Breast epithelium (tissue), 4 donors: ENCODE data around the gene AQP4. TPM values are rescaled to one million over a fixed set of nuclear protein-coding genes. Genes with fewer than 3 reads are reported as not detected.

Source experiments
- DNase-seq, 2 donors: peaks; one replicate each; pipeline ENCODE4 v3.0.0-alpha.2; 2019; ENCODE audit warnings: low spot score in 2 of 2
- H3K27ac ChIP-seq, 2 donors: fragments of 200-600 bp; sonication (generic) in 1 of 2; one replicate each; pipeline ENCODE4 v1.5.1; 2016 to 2019; ENCODE audit warnings: mild to moderate bottlenecking in 1 of 2
- H3K27me3 ChIP-seq, 2 donors: fragments of 200-600 bp; sonication (generic) in 1 of 2; one replicate each; pipeline versions ENCODE4 v1.5.1 to v1.6.0; 2017 to 2019; ENCODE audit warnings: control low read depth in 1 of 2, mild to moderate bottlenecking in 1 of 2
- H3K36me3 ChIP-seq: fragments of 200-600 bp; one replicate; pipeline ENCODE4 v1.5.1; 2019
- H3K4me1 ChIP-seq, 2 donors: fragments of 200-600 bp; sonication (generic); one replicate each; pipeline ENCODE4 v1.5.1; 2016 to 2019; ENCODE audit warnings: control low read depth in 1 of 2
- H3K4me3 ChIP-seq, 3 donors: fragments of 200-600 bp; sonication (generic); 1 replicate in 2 of 3; 2 replicates in 1 of 3; pipeline ENCODE4 v1.5.1; 2016 to 2019; ENCODE audit warnings: mild to moderate bottlenecking in 3 of 3, moderate library complexity in 2 of 3
- H3K9me3 ChIP-seq, 2 donors: fragments of 200-600 bp; sonication (generic) in 1 of 2; one replicate each; pipeline ENCODE4 v1.5.1; 2016 to 2019; ENCODE audit warnings: control low read depth in 1 of 2
- CTCF ChIP-seq, 3 donors: fragments of 450-650 bp; IDR thresholded peaks; one replicate each; pipeline ENCODE4 v1.5.1; 2016 to 2017; ENCODE audit warnings: antibody characterized with exemption in 3 of 3, mild to moderate bottlenecking in 3 of 3, moderate library complexity in 3 of 3
- POLR2A ChIP-seq: fragments of 450-650 bp; IDR thresholded peaks from one replicate; pipeline ENCODE4 v1.6.1; 2016; ENCODE audit warnings: antibody characterized with exemption, mild to moderate bottlenecking, moderate library complexity
- POLR2AphosphoS5 ChIP-seq, 3 donors: sonication (generic); formaldehyde crosslinking; IDR thresholded peaks; one replicate each; pipeline ENCODE4 v1.6.1; 2017; ENCODE audit warnings: antibody characterized with exemption in 3 of 3
- intact Hi-C: fragments of 100-400 bp; cut with DNase I; formaldehyde crosslinking; loops from one replicate; pipeline ENCODE4 v1.15.1; 2023; ENCODE audit warnings: low total_unique reads
- total RNA-seq, 3 donors: library from RNA; depleted of rRNA; stranded (reverse); fragments of >200 nt; gene quantifications; one replicate each; pipeline ENCODE4 v1.1.0, GENCODE V29; 2016

Gene AQP4
- total RNA-seq, 3 donors from 2014 or later, result 0.32 to 1.5 (median 0.33) TPM

GRCh38 chr18:26826656-26827235 lies 38.8 kb downstream of the AQP4 start:
- H3K4me3 ChIP-seq, result no peak overlapping the region
- no peak for DNase-seq
- no peaks in the 10 kb centered on the region for H3K27me3 ChIP-seq
- TF ChIP-seq POLR2AphosphoS5 (IDR thresholded peaks at IDR 0.05) (no peak), POLR2A (no peak), CTCF (IDR thresholded peaks at IDR 0.05) (no peak)
- no peaks in the 10 kb centered on the region for H3K4me1 ChIP-seq
- H3K36me3 ChIP-seq, result no peaks in the 10 kb centered on the region
- H3K27ac ChIP-seq, result no peak overlapping the region
- intact Hi-C loops, result loop anchor here (10.0 kb wide), 1 partner anchor 778 kb away; no protein-coding TSS in a partner anchor
- no peaks in the 10 kb centered on the region for H3K9me3 ChIP-seq

GRCh38 chr18:26821181-26821580 lies 44.3 kb downstream of the AQP4 start:
- Histone ChIP-seq H3K27me3 (no peaks in the 10 kb centered on the region), H3K4me1 (no peaks in the 10 kb centered on the region), H3K36me3 (no peaks in the 10 kb centered on the region), H3K4me3 (no peak overlapping the region), H3K9me3 (peaks cover 5 to 7% of the 10 kb centered on the region in 2 donors), H3K27ac (no peak overlapping the region)
- intact Hi-C loops, result loop anchor here (10.0 kb wide), 1 partner anchor 784 kb away; no protein-coding TSS in a partner anchor
- DNase-seq, result no peak
- TF ChIP-seq POLR2AphosphoS5 (IDR thresholded peaks at IDR 0.05) (no peak), POLR2A (no peak), CTCF (IDR thresholded peaks at IDR 0.05) (no peak)

GRCh38 chr18:26819046-26819445 lies 46.5 kb downstream of the AQP4 start:
- Histone ChIP-seq H3K9me3 (peaks cover 5 to 7% of the 10 kb centered on the region in 2 donors), H3K27me3 (no peaks in the 10 kb centered on the region), H3K36me3 (no peaks in the 10 kb centered on the region), H3K27ac (no peak overlapping the region), H3K4me3 (no peak overlapping the region), H3K4me1 (no peaks in the 10 kb centered on the region)
- intact Hi-C loops, result no loop called here
- no peak for DNase-seq
- no peak for TF ChIP-seq POLR2A
- TF ChIP-seq CTCF (IDR thresholded peaks at IDR 0.05), result no peak
- no peak for TF ChIP-seq POLR2AphosphoS5 (IDR thresholded peaks at IDR 0.05)

GRCh38 chr18:26818461-26818860 lies 47.0 kb downstream of the AQP4 start:
- intact Hi-C loops, result no loop called here
- TF ChIP-seq POLR2AphosphoS5 (IDR thresholded peaks at IDR 0.05) (no peak), CTCF (IDR thresholded peaks at IDR 0.05) (no peak), POLR2A (no peak)
- H3K36me3 ChIP-seq, result no peaks in the 10 kb centered on the region

GRCh38 chr18:26813043-26813442 lies 52.5 kb downstream of the AQP4 start:
- TF ChIP-seq POLR2AphosphoS5 (IDR thresholded peaks at IDR 0.05) (no peak), CTCF (IDR thresholded peaks at IDR 0.05) (peak in 2 of 3 donors; percentile 20 to 33)
- no peaks in the 10 kb centered on the region for H3K9me3 ChIP-seq
- no peaks in the 10 kb centered on the region for H3K4me1 ChIP-seq
- intact Hi-C loops, result no loop called here
- no peak overlapping the region for H3K4me3 ChIP-seq
- no peak for DNase-seq
- H3K36me3 ChIP-seq, result no peaks in the 10 kb centered on the region
- H3K27ac ChIP-seq, result no peak overlapping the region
- no peaks in the 10 kb centered on the region for H3K27me3 ChIP-seq

More at GRCh38 chr18:26818461-26818860, 47.0 kb downstream of the AQP4 start:
- Histone ChIP-seq H3K4me1 (no peaks in the 10 kb centered on the region), H3K27ac (no peak overlapping the region), H3K9me3 (peaks cover 5 to 7% of the 10 kb centered on the region in 2 donors), H3K4me3 (no peak overlapping the region), H3K27me3 (no peaks in the 10 kb centered on the region)
- no peak for DNase-seq
